ENCODE results near the gene DCAF10.

DCAF10 gene

DNA sequence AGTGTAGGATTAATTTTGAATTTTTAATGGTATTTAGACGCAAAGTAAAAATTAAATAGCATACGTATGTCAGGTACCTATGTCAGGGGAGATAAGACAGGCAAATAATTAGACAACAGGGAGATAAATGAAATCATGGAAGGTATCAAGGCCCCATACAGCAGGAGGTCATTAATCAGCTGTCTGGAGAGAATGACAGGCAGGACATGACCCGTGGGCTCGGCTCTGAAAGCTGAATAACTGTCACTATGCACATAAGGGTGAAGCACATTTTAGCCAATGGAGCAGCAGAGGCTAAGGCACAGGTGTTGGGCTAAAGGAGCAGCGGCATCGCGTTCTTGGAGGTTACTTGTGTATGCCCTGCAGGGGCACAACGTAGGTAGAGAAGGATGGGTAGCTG, 91.5 kb downstream of the DCAF10 start:
- TF ChIP-seq, protein P1, sequence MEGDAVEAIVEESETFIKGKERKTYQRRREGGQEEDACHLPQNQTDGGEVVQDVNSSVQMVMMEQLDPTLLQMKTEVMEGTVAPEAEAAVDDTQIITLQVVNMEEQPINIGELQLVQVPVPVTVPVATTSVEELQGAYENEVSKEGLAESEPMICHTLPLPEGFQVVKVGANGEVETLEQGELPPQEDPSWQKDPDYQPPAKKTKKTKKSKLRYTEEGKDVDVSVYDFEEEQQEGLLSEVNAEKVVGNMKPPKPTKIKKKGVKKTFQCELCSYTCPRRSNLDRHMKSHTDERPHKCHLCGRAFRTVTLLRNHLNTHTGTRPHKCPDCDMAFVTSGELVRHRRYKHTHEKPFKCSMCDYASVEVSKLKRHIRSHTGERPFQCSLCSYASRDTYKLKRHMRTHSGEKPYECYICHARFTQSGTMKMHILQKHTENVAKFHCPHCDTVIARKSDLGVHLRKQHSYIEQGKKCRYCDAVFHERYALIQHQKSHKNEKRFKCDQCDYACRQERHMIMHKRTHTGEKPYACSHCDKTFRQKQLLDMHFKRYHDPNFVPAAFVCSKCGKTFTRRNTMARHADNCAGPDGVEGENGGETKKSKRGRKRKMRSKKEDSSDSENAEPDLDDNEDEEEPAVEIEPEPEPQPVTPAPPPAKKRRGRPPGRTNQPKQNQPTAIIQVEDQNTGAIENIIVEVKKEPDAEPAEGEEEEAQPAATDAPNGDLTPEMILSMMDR (IDR thresholded peaks at IDR 0.05; ENCODE audit: low read depth, low read length, missing control alignments), result no peak
- no peak for DNase-seq (ENCODE audit: low read depth)

DNA sequence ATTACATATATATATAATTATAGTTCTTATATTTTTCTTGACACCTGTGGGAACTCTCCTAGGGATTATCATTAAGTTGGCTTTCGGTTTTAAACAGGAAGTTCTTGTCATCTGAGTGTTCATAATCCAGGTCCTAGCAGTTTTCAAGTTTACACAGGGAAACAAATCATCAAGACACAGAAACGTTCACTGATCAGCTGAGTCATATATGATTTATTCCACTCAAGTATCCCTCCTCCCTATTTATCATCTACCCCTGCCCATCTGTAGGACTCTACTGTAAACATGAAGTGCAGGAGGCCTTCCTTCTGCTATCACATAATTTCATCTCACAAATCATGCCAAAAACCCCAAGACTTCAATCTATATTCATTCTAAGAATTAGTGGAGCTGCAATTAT, 97.1 kb downstream of the DCAF10 start:
- TF ChIP-seq, protein P1 (IDR thresholded peaks at IDR 0.05; ENCODE audit: low read depth, low read length, missing control alignments), result no peak
- no peak for DNase-seq (ENCODE audit: low read depth)
- H3K4me3 ChIP-seq (ENCODE audit: low read depth, low read length), result no peak overlapping the region

More for the DNA sequence above, 91.5 kb downstream of the DCAF10 start:
- no peak overlapping the region for H3K4me3 ChIP-seq (ENCODE audit: low read depth, low read length)

DNA sequence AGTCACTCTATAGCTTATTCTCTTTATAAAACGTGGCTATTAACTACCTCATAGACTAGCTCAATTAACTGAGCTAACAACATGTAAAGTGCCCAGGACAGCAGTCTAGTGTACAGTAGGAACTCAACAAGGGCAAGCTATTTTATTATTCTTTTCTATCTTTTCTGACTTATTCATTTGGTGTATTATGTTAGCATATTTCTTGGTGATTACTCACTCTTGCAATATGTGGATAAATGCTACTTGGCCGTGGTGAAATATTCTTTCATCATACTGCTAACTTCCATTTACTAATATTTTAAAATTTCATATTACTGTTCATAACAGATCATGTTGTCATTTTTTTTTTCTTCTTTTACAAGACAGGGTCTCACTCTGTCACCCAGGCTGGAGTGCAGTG, 98.4 kb downstream of the DCAF10 start:
- DNase-seq (ENCODE audit: low read depth), result no peak
- TF ChIP-seq, protein P1 (IDR thresholded peaks at IDR 0.05; ENCODE audit: low read depth, low read length, missing control alignments), result no peak
- H3K4me3 ChIP-seq (ENCODE audit: low read depth, low read length), result no peak overlapping the region

DNA sequence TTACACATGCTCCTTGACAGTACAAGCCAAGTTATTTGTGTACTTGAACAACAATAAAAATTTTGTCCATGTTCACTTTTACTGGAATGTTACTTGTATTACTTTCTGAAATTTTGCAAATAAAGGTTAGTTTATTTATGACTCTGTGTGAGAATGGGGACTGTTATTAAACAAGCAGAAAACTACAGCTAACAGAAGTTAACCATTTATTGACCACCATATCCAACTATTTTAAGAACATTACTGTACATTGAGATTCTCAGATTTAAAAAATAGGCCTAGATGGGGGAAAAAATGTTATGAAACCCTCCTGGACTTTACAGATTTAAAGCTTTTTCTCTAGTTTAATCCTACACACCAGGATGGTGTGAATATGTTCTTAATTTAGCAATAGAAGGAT, 101.5 kb downstream of the DCAF10 start:
- no peak overlapping the region for H3K4me3 ChIP-seq (ENCODE audit: low read depth, low read length)
- TF ChIP-seq, protein P1 (IDR thresholded peaks at IDR 0.05; ENCODE audit: low read depth, low read length, missing control alignments), result no peak
- no peak for DNase-seq (ENCODE audit: low read depth)

DNA sequence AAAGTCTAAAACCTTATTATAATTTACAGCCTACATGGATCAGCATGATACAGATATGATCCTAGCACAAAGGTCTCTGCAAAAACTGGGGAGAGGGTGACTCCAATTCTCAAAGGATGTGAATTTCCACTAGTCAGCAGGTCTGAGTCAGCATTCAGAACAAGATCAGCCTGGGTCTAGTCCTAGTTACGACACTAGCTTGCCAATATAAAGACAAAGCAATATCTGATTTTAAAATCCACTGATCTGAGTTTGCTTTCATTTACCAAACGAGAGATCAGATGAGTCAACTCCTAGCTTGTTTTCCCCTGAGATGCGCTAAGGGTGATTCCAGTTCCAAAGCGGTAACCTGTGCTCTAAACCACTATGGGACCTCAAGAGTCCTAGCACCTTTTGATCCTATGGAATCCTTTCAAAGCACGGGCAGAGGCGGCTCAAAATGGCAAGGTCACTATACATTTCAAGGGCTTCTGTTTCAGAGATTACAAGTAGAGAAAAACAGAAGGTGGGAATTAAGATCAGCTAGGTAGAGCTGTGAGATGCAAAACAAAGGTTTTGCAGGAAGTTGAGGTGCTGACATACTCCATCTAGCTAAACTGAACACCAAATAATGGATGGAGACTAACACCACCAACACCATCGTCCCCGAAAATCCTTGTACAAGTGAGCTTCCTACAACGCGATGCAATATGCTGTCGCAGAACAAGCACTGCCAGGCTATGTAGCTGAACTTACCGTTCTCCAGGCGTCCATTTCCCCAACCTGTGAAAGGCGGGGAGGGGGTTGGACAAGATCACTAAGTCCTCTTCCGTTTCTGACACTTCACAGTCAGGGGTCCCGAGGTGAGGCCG, 102.4 kb downstream of the DCAF10 start:
- H3K4me3 ChIP-seq (ENCODE audit: low read depth, low read length), result peak overlapping the region; percentile 86
- TF ChIP-seq, protein P1 (IDR thresholded peaks at IDR 0.05; ENCODE audit: low read depth, low read length, missing control alignments), result no peak
- DNase-seq (ENCODE audit: low read depth), result peak; percentile 16

DNA sequence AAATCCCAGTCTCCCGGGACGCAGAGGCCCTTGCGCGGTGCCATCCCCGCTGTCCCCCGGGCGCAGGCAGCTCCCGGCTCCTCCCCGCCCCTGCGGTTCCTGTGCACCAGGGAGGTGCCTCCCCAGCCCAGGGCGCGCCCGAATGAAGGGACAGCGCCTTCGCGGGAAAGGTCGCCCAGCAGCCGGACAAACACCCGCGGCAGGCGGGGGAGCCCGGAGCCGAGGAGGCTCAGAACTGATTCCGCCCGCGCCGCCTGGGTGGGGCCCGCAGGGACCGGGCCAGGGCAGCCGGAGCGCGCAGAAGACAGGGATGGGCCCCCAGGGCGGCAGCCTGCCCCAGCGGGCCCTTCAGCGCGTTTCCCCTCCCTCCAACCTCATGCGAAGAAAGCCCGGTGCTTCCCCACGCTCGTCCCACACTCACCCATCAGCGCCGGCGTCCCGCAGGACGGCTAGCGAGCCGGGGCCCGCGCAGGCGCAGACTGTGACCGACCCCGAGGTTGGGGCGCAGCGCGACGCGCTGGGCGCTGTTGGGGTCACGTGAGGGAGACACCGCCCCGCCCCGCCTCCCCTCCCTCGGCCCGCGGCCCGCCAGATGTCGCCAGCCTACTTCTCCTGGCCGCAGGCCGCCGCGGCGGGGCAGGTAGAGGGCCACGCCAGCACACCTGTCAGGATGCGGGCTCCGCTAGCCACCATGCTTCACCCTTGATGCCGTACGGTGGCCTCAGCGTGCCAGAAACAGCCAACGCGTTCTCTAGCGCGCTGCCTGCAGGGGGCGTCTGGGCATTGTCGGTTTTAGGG, 103.2 kb downstream of the DCAF10 start, which contains the start of gene SLC25A51:
Gene SLC25A51, minus strand, starts transcription at position 481 of the 798 bp plus-strand sequence. CDS start 15,577 bp downstream, outside the sequence.
- peak; percentile 87 for DNase-seq (ENCODE audit: low read depth)
- TF ChIP-seq, protein P1 (IDR thresholded peaks at IDR 0.05; ENCODE audit: low read depth, low read length, missing control alignments), result peak; percentile 96
- peak within 1 kb of the TSS; percentile 86 for H3K4me3 ChIP-seq (ENCODE audit: low read depth, low read length)
